HCT116 (cell line): Measurements from ENCODE around the gene QRICH2. TPM values are rescaled to one million over a fixed set of nuclear protein-coding genes. Genes with fewer than 3 reads are reported as not detected.

Source experiments
- ATAC-seq: fragments of 200-7000 bp; cut with Tn5 transposase; 2 replicates; pipeline ENCODE4 v1.9.1; 2020; ENCODE audit warnings: mild to moderate bottlenecking, moderate library complexity
- BruUV-seq: library from RNA; stranded (reverse); fragments of 400-500 nt; replicated peaks from 2 replicates; lab custom pipeline; 2021; lab: Mats Ljungman, UMichigan
- CTCF ChIA-PET: fragments of 300-600 bp; sonication (Branson Sonifier 250); formaldehyde crosslinking; loops from one replicate; lab custom pipeline; 2021; ENCODE audit warnings: antibody characterized with exemption; lab: Charles Lee
- POLR2A ChIA-PET: fragments of 300-600, 350-600 bp; sonication (Branson Sonifier 250); formaldehyde crosslinking; loops from one replicate; lab custom pipeline; 2021; ENCODE audit warnings: antibody characterized with exemption; lab: Charles Lee
- RAD21 ChIA-PET, 2 experiments: fragments of 300-600 bp; sonication (Branson Sonifier 250); formaldehyde crosslinking; loops; one replicate each; lab custom pipeline; 2023; ENCODE audit warnings: low total read pairs in 2 of 2; ENCODE audit not compliant: uncharacterized antibody in 2 of 2, unreplicated experiment in 2 of 2, low non-redundant PET in 1 of 2; lab: Charles Lee
- DNase-seq: peaks from one replicate; pipeline ENCODE4 v3.0.0-alpha.2; 2010; ENCODE audit warnings: low read depth, low spot score
- H2AFZ ChIP-seq: fragments of 200-600 bp; shearing (Covaris generic), sonication (generic); 2 replicates; pipeline ENCODE4 v1.6.1; 2017; ENCODE audit warnings: low read depth, mixed run types, mixed read lengths, antibody characterized with exemption, low read length; ENCODE audit not compliant: poor library complexity, severe bottlenecking
- H3K27ac ChIP-seq: 2 replicates; pipeline ENCODE4 v1.5.1; 2012; ENCODE audit warnings: low read depth, low read length
- H3K27me3 ChIP-seq: fragments of 200-600 bp; sonication (generic); 2 replicates; pipeline ENCODE4 v1.6.1; 2016; ENCODE audit warnings: mixed run types, low read length, mixed read lengths; ENCODE audit not compliant: insufficient read depth
- H3K36me3 ChIP-seq, 2 experiments: fragments of 200-500 bp in 1 of 2; fragments of 200-600 bp in 1 of 2; sonication (Bioruptor generic) in 1 of 2; sonication (generic) in 1 of 2; 2 replicates each; pipeline versions ENCODE4 v1.5.1 to v1.6.1; 2014 to 2016; ENCODE audit warnings: low read length in 2 of 2, inconsistent platforms in 1 of 2, mixed read lengths in 1 of 2, mixed run types in 1 of 2; ENCODE audit not compliant: insufficient read depth in 2 of 2, control insufficient read depth in 1 of 2
- H3K4me1 ChIP-seq, 2 experiments: fragments of 200-600 bp in 1 of 2; sonication (generic) in 1 of 2; 2 replicates each; pipeline versions ENCODE4 v1.5.1 to v1.6.1; 2012 to 2017; ENCODE audit warnings: low read length in 2 of 2, inconsistent platforms in 1 of 2, mild to moderate bottlenecking in 1 of 2, mixed read lengths in 1 of 2, mixed run types in 1 of 2, moderate library complexity in 1 of 2; ENCODE audit not compliant: insufficient read depth in 2 of 2, control insufficient read depth in 1 of 2
- H3K4me2 ChIP-seq: fragments of 200-600 bp; sonication (generic); 2 replicates; pipeline ENCODE4 v1.6.1; 2017; ENCODE audit warnings: mixed run types, low read length, mixed read lengths
- H3K4me3 ChIP-seq, 2 experiments: fragments of 200-600 bp in 1 of 2; sonication (generic) in 1 of 2; replicated peaks in 1 of 2; 2 replicates each; pipeline ENCODE4 v1.5.1; 2011 to 2016; ENCODE audit warnings: low read length in 2 of 2, control low read depth in 1 of 2, low read depth in 1 of 2, mild to moderate bottlenecking in 1 of 2, mixed read lengths in 1 of 2, mixed run types in 1 of 2
- H3K79me2 ChIP-seq: fragments of 200-600 bp; sonication (generic); 2 replicates; pipeline ENCODE4 v1.6.1; 2017; ENCODE audit warnings: mild to moderate bottlenecking, mixed run types, low read length, moderate library complexity, mixed read lengths; ENCODE audit not compliant: insufficient read depth
- H3K9ac ChIP-seq: fragments of 200-600 bp; sonication (generic); 2 replicates; pipeline ENCODE4 v1.6.1; 2016; ENCODE audit warnings: low read length, mixed read lengths
- H3K9me2 ChIP-seq: fragments of 200-600 bp; sonication (generic), shearing (Covaris generic); 2 replicates; pipeline ENCODE4 v1.6.1; 2017; ENCODE audit warnings: mixed run types, mild to moderate bottlenecking, moderate library complexity; ENCODE audit not compliant: insufficient read depth
- H3K9me3 ChIP-seq, 2 experiments: fragments of 200-500 bp in 1 of 2; fragments of 200-600 bp in 1 of 2; sonication (Bioruptor generic) in 1 of 2; sonication (generic) in 1 of 2; 2 replicates each; pipeline ENCODE4 v1.6.1; 2014 to 2017; ENCODE audit warnings: low read length in 2 of 2, mixed read lengths in 2 of 2, inconsistent platforms in 1 of 2, low read depth in 1 of 2, mild to moderate bottlenecking in 1 of 2, mixed run types in 1 of 2, moderate library complexity in 1 of 2; ENCODE audit not compliant: control insufficient read depth in 1 of 2, insufficient read depth in 1 of 2
- H4K20me1 ChIP-seq: fragments of 200-600 bp; sonication (generic), shearing (Covaris generic); 2 replicates; pipeline ENCODE4 v1.6.1; 2017; ENCODE audit warnings: mixed run types, mild to moderate bottlenecking, moderate library complexity; ENCODE audit not compliant: insufficient read depth
- ATF3 ChIP-seq: IDR thresholded peaks from 2 replicates; pipeline ENCODE4 v1.6.1; 2012
- CBX3 ChIP-seq: IDR thresholded peaks from 2 replicates; pipeline ENCODE4 v1.6.1; 2012; ENCODE audit warnings: low read depth
- CEBPB ChIP-seq: IDR thresholded peaks from 2 replicates; pipeline ENCODE4 v1.6.1; 2012; ENCODE audit warnings: low read depth
- CTCF ChIP-seq, 3 experiments: fragments of 200-600 bp in 1 of 3; sonication (generic) in 1 of 3; IDR thresholded peaks in 2 of 3; conservative IDR thresholded peaks in 1 of 3; 2 replicates each; pipeline ENCODE4 v1.5.1; 2012 to 2017; ENCODE audit warnings: low read depth in 2 of 3, low read length in 2 of 3, antibody characterized with exemption in 1 of 3, borderline replicate concordance in 1 of 3, control low read depth in 1 of 3, mild to moderate bottlenecking in 1 of 3, mixed read lengths in 1 of 3, mixed run types in 1 of 3, moderate library complexity in 1 of 3; ENCODE audit not compliant: insufficient read depth in 1 of 3
- EGR1 ChIP-seq: IDR thresholded peaks from 2 replicates; pipeline ENCODE4 v1.6.1; 2012; ENCODE audit warnings: low read depth
- ELF1 ChIP-seq: IDR thresholded peaks from 2 replicates; pipeline ENCODE4 v1.6.1; 2012; ENCODE audit warnings: low read depth, borderline replicate concordance
- EZH2 ChIP-seq: fragments of 200-600 bp; sonication (generic); IDR thresholded peaks from 2 replicates; pipeline ENCODE4 v1.6.1; 2017; ENCODE audit warnings: antibody characterized with exemption, mixed run types
- EZH2phosphoT487 ChIP-seq: fragments of 200-600 bp; IDR thresholded peaks from 2 replicates; pipeline ENCODE4 v1.6.1; 2018; ENCODE audit warnings: antibody characterized with exemption, borderline replicate concordance
- FOSL1 ChIP-seq: IDR thresholded peaks from 2 replicates; pipeline ENCODE4 v1.6.1; 2012; ENCODE audit warnings: low read depth
- JUND ChIP-seq: IDR thresholded peaks from 2 replicates; pipeline ENCODE4 v1.6.1; 2012
- POLR2A ChIP-seq: IDR thresholded peaks from 2 replicates; pipeline ENCODE4 v1.7.0; 2011; ENCODE audit warnings: borderline replicate concordance; ENCODE audit not compliant: insufficient read depth, insufficient read length; ENCODE audit errors: extremely low read depth
- POLR2AphosphoS5 ChIP-seq: IDR thresholded peaks from 2 replicates; pipeline ENCODE4 v1.6.1; 2011; ENCODE audit warnings: mild to moderate bottlenecking, low read depth, low read length, moderate library complexity
- RAD21 ChIP-seq: IDR thresholded peaks from 2 replicates; pipeline ENCODE4 v1.6.1; 2012; ENCODE audit warnings: low read depth, mild to moderate bottlenecking
- REST ChIP-seq: IDR thresholded peaks from 2 replicates; pipeline ENCODE4 v1.6.1; 2012; ENCODE audit warnings: low read depth
- SRF ChIP-seq: IDR thresholded peaks from 2 replicates; pipeline ENCODE4 v1.6.1; 2012; ENCODE audit warnings: low read depth
- ZBTB33 ChIP-seq: IDR thresholded peaks from 2 replicates; pipeline ENCODE4 v1.6.1; 2011; ENCODE audit warnings: mild to moderate bottlenecking, low read length, moderate library complexity; ENCODE audit not compliant: insufficient replicate concordance; ENCODE audit errors: extremely low read depth
- ZNF274 ChIP-seq: fragments of 200-500 bp; sonication (Bioruptor generic); IDR thresholded peaks from 2 replicates; pipeline ENCODE4 v1.6.1; 2014; ENCODE audit warnings: mild to moderate bottlenecking, low read depth, low read length, inconsistent platforms
- intact Hi-C: fragments of 100-400 bp; cut with micrococcal nuclease; formaldehyde crosslinking; loops from 2 replicates; pipeline ENCODE4 v1.10.0; 2022
- total RNA-seq: library from RNA; stranded (reverse); gene quantifications from one replicate; pipeline ENCODE4 v1.2.1, GENCODE V29; 2021; ENCODE audit not compliant: unreplicated experiment

QRICH2 gene
- total RNA-seq, 1 experiment from 2014 or later = 4.9 TPM

- POLR2A ChIA-PET = interaction anchor here (1.1 kb wide), 1 partner anchor 166 kb away, joined by 3 read pairs; the partner anchor contains the start of gene EXOC7
- intact Hi-C loops = no loop called here
Observed at GRCh38 chr17:76270127-76270592, 37.9 kb downstream of the QRICH2 start.

More at GRCh38 chr17:76270127-76270592, 37.9 kb downstream of the QRICH2 start:
- no peak for ATAC-seq
- no peak overlapping the region for H3K27ac ChIP-seq
- ChIA-PET RAD21 (no interaction called here), CTCF (interaction anchor here (1.3 kb wide), 1 partner anchor 9 kb away, joined by 7 read pairs; no protein-coding TSS in a partner anchor)
- H4K20me1 ChIP-seq = no peaks in the 10 kb centered on the region
- DNase-seq = no peak
- H2AFZ ChIP-seq = no peak overlapping the region
- peaks cover 3 to 21% of the 10 kb centered on the region in 2 experiments; a peak in 2 of 4 replicates for H3K36me3 ChIP-seq
- H3K9ac ChIP-seq = no peak overlapping the region
- no TSS peak for BruUV-seq
- H3K79me2 ChIP-seq = peaks cover 24% of the 10 kb centered on the region
- H3K9me3 ChIP-seq = no peaks in the 10 kb centered on the region
- H3K4me3 ChIP-seq = no peak overlapping the region
- TF ChIP-seq EZH2phosphoT487 (no peak), EZH2 (no peak), RAD21 (no peak), ELF1 (no peak), FOSL1 (no peak), EGR1 (no peak), JUND (no peak), CBX3 (no peak), ZNF274 (no peak), ATF3 (no peak), POLR2A (no peak), CEBPB (no peak), CTCF (IDR thresholded peaks at IDR 0.05 in 2 of 3, conservative IDR thresholded peaks at IDR 0.05 in 1 of 3; ENCODE audit: borderline replicate concordance in 1 of 3, insufficient read depth in 1 of 3, low read depth in 2 of 3, low read length in 2 of 3) (no peak), ZBTB33 (no peak), SRF (no peak), POLR2AphosphoS5 (no peak), REST (no peak)
- TF ChIP-seq, all 23 proteins: peak for 0
- H3K27me3 ChIP-seq = no peaks in the 10 kb centered on the region
- peaks cover 6 to 16% of the 10 kb centered on the region in 2 experiments for H3K4me1 ChIP-seq
- no peaks in the 10 kb centered on the region for H3K9me2 ChIP-seq
- H3K4me2 ChIP-seq = no peak overlapping the region
